ENCODE data around the gene PCK1. TPM values are rescaled to one million over a fixed set of nuclear protein-coding genes. Genes with fewer than 3 reads are reported as not detected.
A peak's percentile ranks its signal among the peaks of the same experiment; 100 is the strongest.

PCK1 gene
- total and polyA plus RNA-seq, 3 experiments from 2014 or later = not detected

DNA sequence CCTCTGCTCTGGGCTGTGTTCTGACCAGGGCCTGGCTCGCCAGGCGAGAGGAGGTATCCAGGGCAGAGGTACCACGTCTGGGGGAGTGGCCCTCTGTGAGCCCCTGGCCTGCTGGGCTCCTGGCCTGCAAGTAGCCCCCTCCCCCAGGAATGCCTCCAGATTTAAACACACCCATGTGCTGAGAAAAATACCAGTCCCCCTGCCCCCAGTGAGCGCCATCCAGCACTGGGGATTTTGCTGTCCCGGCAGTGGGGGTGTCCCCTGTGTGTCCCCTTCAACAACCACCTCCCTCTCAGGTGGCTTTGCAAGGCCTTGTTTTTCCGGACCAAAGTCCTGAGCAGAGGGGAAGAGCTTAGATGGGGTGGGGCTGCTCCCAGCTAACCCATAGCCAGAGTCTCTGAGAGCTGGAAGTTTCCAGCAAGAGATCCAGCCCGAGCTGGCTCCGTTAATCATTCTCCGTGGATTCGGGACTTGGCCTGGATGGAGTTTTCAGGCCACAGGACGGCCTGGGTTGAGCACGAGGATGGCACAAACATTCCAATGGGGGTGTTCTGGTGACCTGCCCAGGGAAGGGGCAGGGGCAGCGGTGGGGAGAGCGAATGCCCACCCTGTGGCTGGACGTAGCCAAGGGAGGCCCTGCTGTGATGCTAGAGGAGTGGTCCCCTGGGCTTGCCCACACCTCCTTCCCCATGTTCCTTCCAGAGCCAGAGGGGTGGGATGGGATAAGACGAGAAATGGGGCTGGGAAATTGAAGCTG lies 29.0 kb downstream of the PCK1 start:
- CTCF ChIA-PET = no interaction called here
- no peak overlapping the region for H3K27ac Mint-ChIP-seq

GRCh38 chr20:57590485-57591288 lies 29.8 kb downstream of the PCK1 start:
- CTCF ChIA-PET = interaction anchor here (4.3 kb wide), 1 partner anchor 1041 kb away, joined by 19 read pairs; no protein-coding TSS in a partner anchor
- Mint-ChIP-seq H3K4me1 (peaks cover 0 to 4% (median 2%) of the 10 kb centered on the region in 3 donors), H3K27ac (no peak overlapping the region)

More for the DNA sequence above, 29.0 kb downstream of the PCK1 start:
- H3K4me3 ChIP-seq (ENCODE audit: low read length) = no peak overlapping the region
- no peaks in the 10 kb centered on the region for H3K4me1 ChIP-seq (ENCODE audit: insufficient read depth, low read length)
- H3K27ac ChIP-seq (ENCODE audit: low read depth, low read length) = no peak overlapping the region
- no peak for DNase-seq
- no peaks in the 10 kb centered on the region for H3K27me3 ChIP-seq (ENCODE audit: insufficient read depth, low read length, poor library complexity, severe bottlenecking)
- no peak overlapping the region for H3K4me3 Mint-ChIP-seq
- peaks cover 0 to 6% (median 0%) of the 10 kb centered on the region in 5 donors for H3K9me3 Mint-ChIP-seq
- no peaks in the 10 kb centered on the region for H3K36me3 ChIP-seq (ENCODE audit: insufficient read depth, low read length)
- H3K36me3 Mint-ChIP-seq = peaks cover 0 to 3% (median 0%) of the 10 kb centered on the region in 3 donors
- H3K9me3 ChIP-seq (ENCODE audit: low read length) = no peaks in the 10 kb centered on the region
- H3K4me1 Mint-ChIP-seq = peaks cover 0 to 3% (median 2%) of the 10 kb centered on the region in 3 donors
- POLR2A ChIA-PET = no interaction called here
- H3K27me3 Mint-ChIP-seq = peaks cover 11% of the 10 kb centered on the region in 2 donors

DNA sequence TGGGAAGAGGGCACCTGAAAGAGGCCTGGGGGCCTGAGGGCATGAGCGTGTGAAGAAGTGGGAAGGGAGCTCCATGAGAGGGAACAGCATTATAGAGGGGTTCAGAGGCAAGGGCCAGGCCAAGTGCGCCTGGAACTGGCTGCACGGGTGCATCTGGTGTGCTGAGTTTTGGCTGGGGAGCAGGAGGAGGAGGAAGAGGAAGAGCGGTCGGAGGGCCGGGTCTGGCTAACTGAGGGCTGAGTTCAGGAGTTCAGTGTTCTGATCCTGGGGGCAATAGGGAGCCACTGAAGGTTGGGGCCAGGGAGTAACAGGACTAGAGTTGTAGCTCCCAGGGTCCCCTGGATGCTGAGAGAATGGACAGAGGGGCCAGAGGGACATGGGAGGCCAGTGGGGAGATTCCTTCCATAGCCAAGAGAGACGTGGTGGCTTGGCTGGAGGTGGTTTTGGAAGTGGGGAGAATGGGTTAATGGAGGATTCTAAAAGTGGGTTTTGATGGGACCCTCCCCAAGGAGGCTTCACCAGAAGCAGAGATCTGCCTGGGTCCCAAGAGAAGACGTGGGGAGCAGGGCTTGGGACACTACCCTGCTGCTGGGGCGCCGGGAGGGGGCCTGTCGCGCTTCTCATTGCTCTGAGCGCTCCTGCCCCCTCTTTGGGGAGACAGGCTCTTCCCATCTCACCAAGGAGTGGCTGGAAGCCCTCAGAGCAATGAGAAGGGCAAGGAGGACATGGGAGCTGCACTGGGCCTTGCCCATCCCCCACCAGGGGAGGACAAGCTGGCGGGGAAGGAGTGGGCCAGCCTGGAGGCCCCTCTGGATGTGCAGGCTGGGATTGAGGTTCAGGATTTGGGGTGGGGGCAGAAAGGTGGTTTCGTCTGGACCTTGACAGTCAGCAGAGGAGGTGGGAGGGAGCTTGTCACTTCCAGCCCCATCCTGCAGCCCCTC lies 30.6 kb downstream of the PCK1 start:
- H3K9me3 Mint-ChIP-seq = peaks cover 0 to 6% (median 0%) of the 10 kb centered on the region in 5 donors
- no peak for DNase-seq
- no peak overlapping the region for H3K4me3 ChIP-seq (ENCODE audit: low read length)
- H3K4me1 Mint-ChIP-seq = peaks cover 0 to 7% (median 2%) of the 10 kb centered on the region in 3 donors
- peaks cover 0 to 3% (median 0%) of the 10 kb centered on the region in 3 donors for H3K36me3 Mint-ChIP-seq
- H3K27ac ChIP-seq (ENCODE audit: low read depth, low read length) = no peak overlapping the region
- H3K27me3 Mint-ChIP-seq = peaks cover 0 to 4% of the 10 kb centered on the region in 2 donors
- no peaks in the 10 kb centered on the region for H3K36me3 ChIP-seq (ENCODE audit: insufficient read depth, low read length)
- no peak overlapping the region for H3K4me3 Mint-ChIP-seq
- H3K4me1 ChIP-seq (ENCODE audit: insufficient read depth, low read length) = no peaks in the 10 kb centered on the region
- H3K27ac Mint-ChIP-seq = peak overlapping the region in 1 of 8 donors; percentile 29
- POLR2A ChIA-PET = no interaction called here
- H3K9me3 ChIP-seq (ENCODE audit: low read length) = no peaks in the 10 kb centered on the region
- CTCF ChIA-PET = interaction anchor here (4.3 kb wide), 1 partner anchor 1042 kb away, joined by 19 read pairs; no protein-coding TSS in a partner anchor
- H3K27me3 ChIP-seq (ENCODE audit: insufficient read depth, low read length, poor library complexity, severe bottlenecking) = no peaks in the 10 kb centered on the region

More at GRCh38 chr20:57590485-57591288, 29.8 kb downstream of the PCK1 start:
- Histone ChIP-seq H3K4me1 (ENCODE audit: insufficient read depth, low read length) (no peaks in the 10 kb centered on the region), H3K27me3 (ENCODE audit: insufficient read depth, low read length, poor library complexity, severe bottlenecking) (no peaks in the 10 kb centered on the region), H3K36me3 (ENCODE audit: insufficient read depth, low read length) (no peaks in the 10 kb centered on the region), H3K9me3 (ENCODE audit: low read length) (no peaks in the 10 kb centered on the region), H3K27ac (ENCODE audit: low read depth, low read length) (no peak overlapping the region), H3K4me3 (ENCODE audit: low read length) (no peak overlapping the region)
- Mint-ChIP-seq H3K27me3 (peaks cover 4 to 6% of the 10 kb centered on the region in 2 donors), H3K9me3 (peaks cover 0 to 6% (median 0%) of the 10 kb centered on the region in 5 donors), H3K4me3 (no peak overlapping the region), H3K36me3 (peaks cover 0 to 3% (median 0%) of the 10 kb centered on the region in 3 donors)
- POLR2A ChIA-PET = no interaction called here
- DNase-seq = no peak

GRCh38 chr20:57592263-57593092 lies 31.6 kb downstream of the PCK1 start:
- Mint-ChIP-seq H3K36me3 (no peaks in the 10 kb centered on the region), H3K4me3 (no peak overlapping the region), H3K27ac (no peak overlapping the region), H3K9me3 (peaks cover 0 to 3% (median 0%) of the 10 kb centered on the region in 5 donors), H3K27me3 (peaks cover 0 to 6% of the 10 kb centered on the region in 2 donors), H3K4me1 (peaks cover 0 to 9% (median 3%) of the 10 kb centered on the region in 3 donors)
- CTCF ChIA-PET = interaction anchor here (2.7 to 4.3 kb wide), 2 partner anchors 618 to 1043 kb away, joined by 12 to 19 read pairs; no protein-coding TSS in a partner anchor
- no peaks in the 10 kb centered on the region for H3K36me3 ChIP-seq (ENCODE audit: insufficient read depth, low read length)
- H3K27me3 ChIP-seq (ENCODE audit: insufficient read depth, low read length, poor library complexity, severe bottlenecking) = no peaks in the 10 kb centered on the region
- peaks cover 5% of the 10 kb centered on the region for H3K4me1 ChIP-seq (ENCODE audit: insufficient read depth, low read length)
- H3K4me3 ChIP-seq (ENCODE audit: low read length) = no peak overlapping the region
- no peak for DNase-seq
- POLR2A ChIA-PET = no interaction called here
- no peak overlapping the region for H3K27ac ChIP-seq (ENCODE audit: low read depth, low read length)
- no peaks in the 10 kb centered on the region for H3K9me3 ChIP-seq (ENCODE audit: low read length)

DNA sequence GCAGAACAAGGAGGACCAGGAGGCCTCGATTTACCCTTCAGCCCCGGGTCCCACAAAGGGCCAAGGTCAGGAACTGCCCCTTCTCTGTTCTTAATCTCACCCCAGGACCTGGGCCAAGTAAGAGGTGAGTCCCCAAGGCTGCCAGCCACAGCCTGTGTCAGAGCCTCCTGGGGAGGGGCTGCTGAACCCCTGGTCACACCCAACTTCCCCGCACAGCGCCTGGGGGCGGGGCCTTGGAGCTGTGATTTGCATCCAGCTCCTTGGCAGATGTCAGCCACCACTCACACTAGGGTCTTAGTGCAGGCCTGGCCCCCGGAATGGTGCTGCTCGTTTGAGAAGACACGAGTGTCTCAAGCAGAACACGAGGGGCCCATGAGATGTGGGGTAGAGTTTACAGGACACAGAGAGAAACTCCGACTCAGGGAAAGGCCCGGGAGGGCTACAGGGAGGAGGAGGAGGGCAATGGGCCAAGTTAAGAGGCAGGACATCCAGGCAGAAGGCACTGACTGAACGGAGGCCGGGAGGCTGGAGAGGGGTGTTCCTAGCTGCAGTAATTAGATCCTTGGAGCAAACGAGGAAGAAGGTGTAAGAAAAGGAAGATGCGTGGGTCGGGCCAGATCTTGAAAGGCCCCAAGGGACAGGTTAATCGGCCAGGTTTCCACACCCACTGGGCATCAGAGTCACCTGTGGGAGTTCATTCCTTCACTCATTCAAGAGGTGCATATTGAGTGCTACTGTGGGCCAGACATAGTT lies 32.4 kb downstream of the PCK1 start:
- no peak overlapping the region for H3K4me3 Mint-ChIP-seq
- ChIA-PET CTCF (interaction anchor here (2.7 to 4.3 kb wide), 2 partner anchors 617 to 1043 kb away, joined by 12 to 19 read pairs; no protein-coding TSS in a partner anchor), POLR2A (no interaction called here)
- no peak overlapping the region for H3K4me3 ChIP-seq (ENCODE audit: low read length)
- no peaks in the 10 kb centered on the region for H3K36me3 Mint-ChIP-seq
- H3K9me3 ChIP-seq (ENCODE audit: low read length) = no peaks in the 10 kb centered on the region
- H3K27me3 ChIP-seq (ENCODE audit: insufficient read depth, low read length, poor library complexity, severe bottlenecking) = no peaks in the 10 kb centered on the region
- no peaks in the 10 kb centered on the region for H3K9me3 Mint-ChIP-seq
- peaks cover 0 to 9% of the 10 kb centered on the region in 2 donors for H3K27me3 Mint-ChIP-seq
- H3K4me1 ChIP-seq (ENCODE audit: insufficient read depth, low read length) = peaks cover 7% of the 10 kb centered on the region
- H3K27ac ChIP-seq (ENCODE audit: low read depth, low read length) = no peak overlapping the region
- no peaks in the 10 kb centered on the region for H3K36me3 ChIP-seq (ENCODE audit: insufficient read depth, low read length)
- H3K27ac Mint-ChIP-seq = peak overlapping the region in 2 of 8 donors; percentile 27 to 66
- H3K4me1 Mint-ChIP-seq = peaks cover 0 to 13% (median 4%) of the 10 kb centered on the region in 3 donors
- no peak for DNase-seq

GRCh38 chr20:57594092-57594951 lies 33.4 kb downstream of the PCK1 start:
- Histone ChIP-seq H3K27me3 (ENCODE audit: insufficient read depth, low read length, poor library complexity, severe bottlenecking) (no peaks in the 10 kb centered on the region), H3K4me1 (ENCODE audit: insufficient read depth, low read length) (peaks cover 7% of the 10 kb centered on the region), H3K36me3 (ENCODE audit: insufficient read depth, low read length) (no peaks in the 10 kb centered on the region), H3K27ac (ENCODE audit: low read depth, low read length) (no peak overlapping the region), H3K4me3 (ENCODE audit: low read length) (no peak overlapping the region), H3K9me3 (ENCODE audit: low read length) (no peaks in the 10 kb centered on the region)
- H3K36me3 Mint-ChIP-seq = no peaks in the 10 kb centered on the region
- peak overlapping the region in 4 of 8 donors; percentile 20 to 57 (median 33) for H3K27ac Mint-ChIP-seq
- ChIA-PET POLR2A (interaction anchor here (0.6 kb wide), 1 partner anchor 605 kb away, joined by 5 read pairs; no protein-coding TSS in a partner anchor), CTCF (interaction anchor here (0.9 to 9.5 kb wide), 9 partner anchors 25 to 1044 kb away, joined by 3 to 92 read pairs (median 4); partner anchors contain the start of gene ZBP1)
- peaks cover 0 to 9% of the 10 kb centered on the region in 2 donors for H3K27me3 Mint-ChIP-seq
- no peak overlapping the region for H3K4me3 Mint-ChIP-seq
- no peaks in the 10 kb centered on the region for H3K9me3 Mint-ChIP-seq
- peaks cover 0 to 15% (median 4%) of the 10 kb centered on the region in 3 donors for H3K4me1 Mint-ChIP-seq
- DNase-seq = peak; percentile 22 to 65 (median 47)
